HEK293 (cell line): ENCODE results near the gene VPS13C.

Experiments used
- CTCF ChIA-PET: fragments of 350-600 bp; formaldehyde crosslinking; extraction: SDS; loops from one replicate; lab custom pipeline; 2021; ENCODE audit warnings: antibody characterized with exemption; lab: Yijun Ruan, JAX
- POLR2A ChIA-PET: fragments of 300-600 bp; formaldehyde crosslinking; extraction: SDS; loops from one replicate; lab custom pipeline; 2020; ENCODE audit warnings: antibody characterized with exemption, inconsistent platforms; lab: Yijun Ruan, JAX
- H3K27ac ChIP-seq: fragments of 200-500 bp; sonication (Bioruptor generic); 2 replicates; pipeline ENCODE4 v1.5.1; 2014; ENCODE audit warnings: low read depth, low read length, control low read depth, inconsistent platforms; ENCODE audit errors: extremely low read depth
- H3K36me3 ChIP-seq, 2 experiments: fragments of 200-500 bp in 1 of 2; sonication (Bioruptor generic) in 1 of 2; 1 replicate in 1 of 2; 2 replicates in 1 of 2; pipeline ENCODE4 v1.5.1; 2014 to 2017; ENCODE audit warnings: inconsistent platforms in 2 of 2, low read length in 2 of 2; ENCODE audit not compliant: control insufficient read depth in 2 of 2, insufficient read depth in 1 of 2
- H3K4me1 ChIP-seq: fragments of 200-500 bp; sonication (Bioruptor generic); 2 replicates; pipeline ENCODE4 v1.5.1; 2014; ENCODE audit warnings: mild to moderate bottlenecking, low read length, inconsistent platforms; ENCODE audit not compliant: control insufficient read depth, insufficient read depth
- H3K4me3 ChIP-seq: 2 replicates; pipeline ENCODE4 v1.5.1; 2011; ENCODE audit warnings: low read depth, mild to moderate bottlenecking, control low read depth, low read length, moderate library complexity
- H3K9me3 ChIP-seq: fragments of 200-500 bp; sonication (Bioruptor generic); 2 replicates; pipeline ENCODE4 v1.5.1; 2014; ENCODE audit warnings: low read depth, low read length, inconsistent platforms; ENCODE audit not compliant: control insufficient read depth, insufficient read depth
- GLIS2 ChIP-seq: fragments of 450-650 bp; formaldehyde crosslinking; IDR thresholded peaks from 2 replicates; pipeline ENCODE4 v1.5.1; 2016; ENCODE audit warnings: missing biosample characterization, missing genetic modification characterization
- KLF9 ChIP-seq: fragments of 450-650 bp; formaldehyde crosslinking; IDR thresholded peaks from 2 replicates; pipeline ENCODE4 v1.5.1; 2016; ENCODE audit warnings: missing biosample characterization, missing genetic modification characterization, low read depth
- MYNN ChIP-seq: fragments of 450-650 bp; formaldehyde crosslinking; IDR thresholded peaks from 2 replicates; pipeline ENCODE4 v1.5.1; 2016; ENCODE audit warnings: missing biosample characterization, missing genetic modification characterization, borderline replicate concordance
- PRDM6 ChIP-seq: fragments of 450-650 bp; formaldehyde crosslinking; IDR thresholded peaks from 2 replicates; pipeline ENCODE4 v1.5.1; 2017; ENCODE audit warnings: missing biosample characterization, missing genetic modification characterization
- SP2 ChIP-seq: fragments of 450-650 bp; formaldehyde crosslinking; IDR thresholded peaks from 2 replicates; pipeline ENCODE4 v1.5.1; 2016; ENCODE audit warnings: missing biosample characterization, missing genetic modification characterization
- ZNF132 ChIP-seq: fragments of 450-650 bp; formaldehyde crosslinking; IDR thresholded peaks from 2 replicates; pipeline ENCODE4 v1.5.1; 2017; ENCODE audit warnings: missing biosample characterization, missing genetic modification characterization, borderline replicate concordance
- ZNF157 ChIP-seq: fragments of 450-650 bp; formaldehyde crosslinking; IDR thresholded peaks from 2 replicates; pipeline ENCODE4 v1.5.1; 2016; ENCODE audit warnings: missing biosample characterization, missing genetic modification characterization
- ZNF184 ChIP-seq: fragments of 450-650 bp; IDR thresholded peaks from 2 replicates; pipeline ENCODE4 v1.5.1; 2018; ENCODE audit warnings: missing biosample characterization, mild to moderate bottlenecking, missing genetic modification characterization
- ZNF214 ChIP-seq: fragments of 450-650 bp; formaldehyde crosslinking; IDR thresholded peaks from 2 replicates; pipeline ENCODE4 v1.5.1; 2017; ENCODE audit warnings: missing biosample characterization, mild to moderate bottlenecking, missing genetic modification characterization, borderline replicate concordance
- ZNF248 ChIP-seq: fragments of 450-650 bp; formaldehyde crosslinking; IDR thresholded peaks from 2 replicates; pipeline ENCODE4 v1.5.1; 2017; ENCODE audit warnings: missing biosample characterization, missing genetic modification characterization
- ZNF26 ChIP-seq: fragments of 450-650 bp; formaldehyde crosslinking; IDR thresholded peaks from 2 replicates; pipeline ENCODE4 v1.5.1; 2016; ENCODE audit warnings: missing biosample characterization, missing genetic modification characterization
- ZNF280C ChIP-seq: fragments of 450-650 bp; formaldehyde crosslinking; IDR thresholded peaks from 2 replicates; pipeline ENCODE4 v1.5.1; 2016; ENCODE audit warnings: missing biosample characterization, missing genetic modification characterization
- ZNF292 ChIP-seq: fragments of 450-650 bp; formaldehyde crosslinking; IDR thresholded peaks from 2 replicates; pipeline ENCODE4 v1.5.1; 2016; ENCODE audit warnings: low read depth, missing biosample characterization, missing genetic modification characterization, borderline replicate concordance
- ZNF560 ChIP-seq: fragments of 450-650 bp; formaldehyde crosslinking; IDR thresholded peaks from 2 replicates; pipeline ENCODE4 v1.5.1; 2017; ENCODE audit warnings: missing biosample characterization, missing genetic modification characterization, borderline replicate concordance
- ZNF626 ChIP-seq: fragments of 450-650 bp; sonication (Bioruptor Pico); formaldehyde crosslinking; IDR thresholded peaks from 2 replicates; pipeline ENCODE4 v1.5.1; 2018; ENCODE audit warnings: missing biosample characterization, missing genetic modification characterization, inconsistent platforms
- ZNF704 ChIP-seq: fragments of 450-650 bp; formaldehyde crosslinking; IDR thresholded peaks from 2 replicates; pipeline ENCODE4 v1.5.1; 2016; ENCODE audit warnings: missing biosample characterization, missing genetic modification characterization
- ZNF747 ChIP-seq: fragments of 450-650 bp; formaldehyde crosslinking; IDR thresholded peaks from 2 replicates; pipeline ENCODE4 v1.5.1; 2016; ENCODE audit warnings: missing biosample characterization, missing genetic modification characterization
- ZNF768 ChIP-seq: fragments of 450-650 bp; formaldehyde crosslinking; IDR thresholded peaks from 2 replicates; pipeline ENCODE4 v1.5.1; 2018; ENCODE audit warnings: missing biosample characterization, mild to moderate bottlenecking, missing genetic modification characterization
- ZXDB ChIP-seq: fragments of 450-650 bp; formaldehyde crosslinking; IDR thresholded peaks from 2 replicates; pipeline ENCODE4 v1.5.1; 2016; ENCODE audit warnings: missing biosample characterization, missing genetic modification characterization

VPS13C gene

GRCh38 chr15:62083194-62084154 lies 23.2 kb upstream of the VPS13C start:
- TF ChIP-seq ZXDB (tag by site-specific recombination) = no peak
- no peak for TF ChIP-seq ZNF626 (tag by site-specific recombination)
- TF ChIP-seq SP2 (tag by site-specific recombination) = no peak
- no peak for TF ChIP-seq ZNF704 (tag by site-specific recombination)
- TF ChIP-seq ZNF157 (tag by site-specific recombination) = no peak
- TF ChIP-seq ZNF747 (tag by site-specific recombination) = no peak
- TF ChIP-seq ZNF560 (tag by site-specific recombination) = no peak
- no peak for TF ChIP-seq ZNF280C (tag by site-specific recombination)
- no peak for TF ChIP-seq ZNF214 (tag by site-specific recombination)
- no peak for TF ChIP-seq GLIS2
- no peak for TF ChIP-seq ZNF768 (tag by site-specific recombination)
- TF ChIP-seq ZNF26 = no peak
- no peak for TF ChIP-seq ZNF132 (tag by site-specific recombination)
- TF ChIP-seq PRDM6 (tag by site-specific recombination) = no peak
- no peak for TF ChIP-seq ZNF184
- TF ChIP-seq ZNF248 (tag by site-specific recombination) = no peak
- no peak for TF ChIP-seq ZNF292
- TF ChIP-seq KLF9 (tag by site-specific recombination) = no peak

DNA sequence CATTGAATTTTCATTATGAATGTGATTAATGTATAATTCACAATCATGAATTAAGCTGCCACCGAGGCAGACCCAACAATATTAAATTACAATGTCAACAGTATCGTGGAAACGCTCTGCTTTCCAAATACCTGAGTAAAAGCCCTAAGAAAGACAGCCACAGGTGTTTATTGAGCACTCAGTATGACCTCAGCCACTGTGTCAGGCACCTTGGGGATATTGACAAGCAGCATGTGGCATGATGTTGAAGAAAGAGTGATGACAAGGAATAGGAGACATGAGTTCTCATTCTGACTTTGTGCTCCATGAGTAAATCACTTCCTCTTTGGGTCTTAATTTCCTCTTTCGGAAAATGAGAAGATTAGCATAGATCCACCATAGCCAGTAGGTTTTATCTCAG lies 19.3 kb upstream of the VPS13C start:
- Histone ChIP-seq H3K4me3 (no peak overlapping the region), H3K9me3 (no peaks in the 10 kb centered on the region), H3K27ac (no peak overlapping the region), H3K4me1 (no peaks in the 10 kb centered on the region; the same call in 1 of the 2 replicates), H3K36me3 (no peaks in the 10 kb centered on the region)
- TF ChIP-seq ZNF292 = no peak
- TF ChIP-seq MYNN (tag by site-specific recombination) = no peak
- no peak for TF ChIP-seq ZNF132 (tag by site-specific recombination)
- POLR2A ChIA-PET = no interaction called here
- CTCF ChIA-PET = no interaction called here

More at GRCh38 chr15:62083194-62084154, 23.2 kb upstream of the VPS13C start:
- H3K4me1 ChIP-seq = no peaks in the 10 kb centered on the region
- H3K9me3 ChIP-seq = no peaks in the 10 kb centered on the region
- ChIA-PET POLR2A (no interaction called here), CTCF (interaction anchor here (0.8 to 1.4 kb wide), 3 partner anchors 9 to 490 kb away, joined by 4 read pairs; no protein-coding TSS in a partner anchor)
- no peak overlapping the region for H3K27ac ChIP-seq
- H3K4me3 ChIP-seq = no peak overlapping the region
- no peaks in the 10 kb centered on the region for H3K36me3 ChIP-seq
